Upper lobe of right lung (tissue), 1 donor: Measurements from ENCODE around the gene MERTK. TPM values are rescaled to one million over a fixed set of nuclear protein-coding genes. Genes with fewer than 3 reads are reported as not detected.

Experiments used
- ATAC-seq: fragments of 200-7000 bp; cut with Tn5 transposase; one replicate; pipeline ENCODE4 v1.9.1; 2020; ENCODE audit warnings: mild to moderate bottlenecking, moderate library complexity
- DNase-seq: peaks from one replicate; pipeline ENCODE4 v3.0.0-alpha.2; 2020
- H3K27ac ChIP-seq: fragments of 200-600 bp; one replicate; pipeline ENCODE4 v1.8.0; 2022
- H3K27me3 ChIP-seq: fragments of 200-600 bp; one replicate; pipeline ENCODE4 v1.8.0; 2022; ENCODE audit warnings: mild to moderate bottlenecking
- H3K36me3 ChIP-seq: fragments of 200-600 bp; one replicate; pipeline ENCODE4 v1.8.0; 2022
- H3K4me1 ChIP-seq: fragments of 200-600 bp; one replicate; pipeline ENCODE4 v1.8.0; 2022
- H3K4me3 ChIP-seq: fragments of 200-600 bp; one replicate; pipeline ENCODE4 v1.8.0; 2022; ENCODE audit warnings: mild to moderate bottlenecking
- H3K9me3 ChIP-seq: fragments of 200-600 bp; one replicate; pipeline ENCODE4 v1.8.0; 2022
- CTCF ChIP-seq: fragments of 200-600 bp; IDR thresholded peaks from one replicate; pipeline ENCODE4 v1.8.0; 2022; ENCODE audit warnings: antibody characterized with exemption
- intact Hi-C: fragments of 100-400 bp; cut with DNase I; formaldehyde crosslinking; loops from one replicate; pipeline ENCODE4 v1.11.0; 2022
- total RNA-seq: library from RNA; stranded (reverse); fragmentation: NEBNext Ultra II Directional; extraction: Animal tissue kit (Norgen Biotek cat#: 25700); gene quantifications from one replicate; pipeline ENCODE4 v1.2.1, GENCODE V29; 2021
- donor health status: DM: no; HTN: yes; CAD: no; lungs with severe emphysema.

MERTK gene
- total RNA-seq, 1 donor from 2014 or later = 17.3 TPM

- H3K4me3 ChIP-seq = no peak overlapping the region
- no peak overlapping the region for H3K27ac ChIP-seq
- ATAC-seq (no peak), DNase-seq (no peak)
- no peaks in the 10 kb centered on the region for H3K9me3 ChIP-seq
- H3K36me3 ChIP-seq = peaks cover 21% of the 10 kb centered on the region
- intact Hi-C loops = no loop called here
- no peaks in the 10 kb centered on the region for H3K27me3 ChIP-seq
- no peak for TF ChIP-seq CTCF
- H3K4me1 ChIP-seq = no peaks in the 10 kb centered on the region
These were observed 122.9 kb downstream of the MERTK start for GRCh38 chr2:112021290-112021689.

- Histone ChIP-seq H3K9me3 (no peaks in the 10 kb centered on the region), H3K4me3 (no peak overlapping the region), H3K27ac (no peak overlapping the region), H3K27me3 (no peaks in the 10 kb centered on the region), H3K36me3 (peaks cover 21% of the 10 kb centered on the region), H3K4me1 (no peaks in the 10 kb centered on the region)
- no peak for DNase-seq
- no peak for ATAC-seq
- TF ChIP-seq CTCF = no peak
- intact Hi-C loops = no loop called here
These were observed 123.4 kb downstream of the MERTK start for GRCh38 chr2:112021781-112022231.

GRCh38 chr2:112023707-112024106, 125.3 kb downstream of the MERTK start:
- ATAC-seq (no peak), DNase-seq (no peak)
- peaks cover 21% of the 10 kb centered on the region for H3K36me3 ChIP-seq

GRCh38 chr2:112024231-112024630, 125.8 kb downstream of the MERTK start:
- Histone ChIP-seq H3K4me1 (no peaks in the 10 kb centered on the region), H3K27me3 (no peaks in the 10 kb centered on the region), H3K36me3 (peaks cover 21% of the 10 kb centered on the region), H3K4me3 (no peak overlapping the region), H3K27ac (no peak overlapping the region), H3K9me3 (no peaks in the 10 kb centered on the region)
- ATAC-seq (no peak), DNase-seq (no peak)
- TF ChIP-seq CTCF = no peak
- intact Hi-C loops = no loop called here

More at GRCh38 chr2:112023707-112024106, 125.3 kb downstream of the MERTK start:
- H3K27me3 ChIP-seq = no peaks in the 10 kb centered on the region
- no peak overlapping the region for H3K4me3 ChIP-seq
- H3K27ac ChIP-seq = no peak overlapping the region
- TF ChIP-seq CTCF = no peak
- intact Hi-C loops = no loop called here
- no peaks in the 10 kb centered on the region for H3K9me3 ChIP-seq
- no peaks in the 10 kb centered on the region for H3K4me1 ChIP-seq

- TF ChIP-seq CTCF = no peak
- Histone ChIP-seq H3K36me3 (peaks cover 21% of the 10 kb centered on the region), H3K9me3 (no peaks in the 10 kb centered on the region), H3K4me1 (no peaks in the 10 kb centered on the region), H3K27ac (no peak overlapping the region), H3K27me3 (no peaks in the 10 kb centered on the region), H3K4me3 (no peak overlapping the region)
- intact Hi-C loops = no loop called here
- ATAC-seq (no peak), DNase-seq (no peak)
These were observed 126.6 kb downstream of the MERTK start for GRCh38 chr2:112024896-112025491.

GRCh38 chr2:112026509-112026908, 128.1 kb downstream of the MERTK start:
- no peak for TF ChIP-seq CTCF
- H3K36me3 ChIP-seq = peaks cover 21% of the 10 kb centered on the region
- no peak overlapping the region for H3K27ac ChIP-seq
- ATAC-seq (no peak), DNase-seq (no peak)
- intact Hi-C loops = no loop called here
- H3K9me3 ChIP-seq = no peaks in the 10 kb centered on the region
- H3K4me1 ChIP-seq = peaks cover 4% of the 10 kb centered on the region
- H3K4me3 ChIP-seq = no peak overlapping the region
- H3K27me3 ChIP-seq = no peaks in the 10 kb centered on the region
